Medulla oblongata (tissue), 1 donor: ENCODE measurements around the gene HAND2.

ENCODE experiments used
- DNase-seq: peaks from one replicate; pipeline ENCODE4 v3.0.0-alpha.2; 2015; ENCODE audit errors: extremely low spot score

The HAND2 gene

DNA sequence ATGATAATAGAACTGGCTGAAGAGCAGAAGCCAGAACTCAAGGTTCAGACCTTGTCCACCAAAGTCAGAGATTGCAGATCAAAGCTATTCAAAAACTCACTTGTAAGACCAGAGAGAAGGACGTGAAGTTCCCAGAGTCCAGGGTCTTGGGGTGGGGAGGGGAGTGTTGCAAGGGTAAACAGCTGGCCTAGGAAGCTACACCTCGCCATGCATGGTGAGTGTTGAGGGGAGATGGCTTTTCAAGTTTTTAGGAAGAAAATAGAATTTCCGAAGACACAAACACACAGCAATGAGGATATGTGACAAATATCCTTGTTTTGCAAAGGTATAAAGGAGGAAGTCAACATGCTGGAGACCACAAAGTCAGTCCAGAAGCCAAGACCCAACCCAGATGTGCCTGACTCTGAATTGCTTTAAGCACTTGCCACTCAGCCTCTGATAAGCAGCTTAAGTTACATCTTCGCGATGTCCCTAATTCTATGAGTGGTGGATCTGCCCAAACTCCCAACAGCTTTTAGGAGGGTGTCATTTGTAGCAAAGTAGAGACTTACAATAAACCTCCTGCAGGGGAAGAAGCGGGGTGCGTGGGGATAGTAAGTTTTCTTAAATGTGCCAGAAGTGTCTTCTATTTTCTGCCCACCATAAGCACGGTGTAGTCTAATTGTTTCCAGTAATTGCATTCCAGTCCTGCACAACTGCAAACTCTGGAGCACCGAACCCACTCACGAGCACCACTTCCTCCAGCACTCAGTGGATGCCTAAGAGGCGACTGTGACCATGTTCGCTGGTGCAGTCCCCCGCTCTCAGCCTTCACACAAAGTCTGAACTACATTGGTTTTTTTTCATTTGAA, 26.5 kb downstream of the HAND2 start:
- DNase-seq, result no peak

DNA sequence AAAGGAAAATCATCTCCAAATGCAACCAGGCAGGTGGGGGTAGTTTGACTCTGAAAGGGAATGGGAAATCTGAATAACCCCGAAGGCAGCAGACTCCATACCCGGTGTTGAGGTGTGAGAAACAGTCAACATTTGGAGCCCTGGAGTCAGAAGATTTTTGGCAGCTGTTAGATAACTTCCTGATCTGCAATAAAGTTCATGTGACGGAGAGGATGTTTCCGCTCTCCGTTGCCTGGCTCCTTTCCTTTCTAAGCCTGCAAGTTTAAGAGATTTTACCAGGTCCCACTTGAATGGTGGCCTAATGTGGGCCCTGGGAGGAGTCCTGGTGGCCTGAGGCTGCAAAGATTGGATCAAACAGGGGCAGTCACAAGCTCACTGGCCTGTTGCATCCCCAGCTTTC, 27.7 kb downstream of the HAND2 start:
- no peak for DNase-seq

DNA sequence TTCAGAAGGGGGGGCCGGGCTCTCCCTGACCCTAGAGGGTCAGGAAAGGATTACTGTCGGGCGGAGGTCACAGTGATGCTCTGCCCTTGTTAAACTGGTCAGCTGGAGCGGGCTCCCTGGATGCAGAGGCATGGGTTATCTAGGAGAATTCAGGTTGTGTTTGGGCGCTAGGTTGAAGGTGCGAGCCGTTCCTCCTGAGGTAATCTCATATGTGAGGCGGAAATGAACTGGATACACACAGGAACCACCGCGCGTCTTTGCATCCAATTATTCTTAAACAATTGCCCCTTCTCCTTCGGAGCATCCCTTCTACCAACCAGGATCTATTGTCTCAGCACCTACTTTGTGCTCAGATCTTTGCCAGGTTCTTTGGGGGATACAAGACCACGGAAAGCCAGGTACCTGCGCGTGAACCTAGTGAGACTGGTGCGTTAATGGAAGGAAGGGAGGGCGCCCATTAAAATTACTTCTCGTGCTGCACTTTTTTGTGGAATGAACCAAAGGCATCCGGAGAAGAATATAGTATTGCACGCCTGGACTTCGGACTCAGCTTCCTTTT, 28.4 kb downstream of the HAND2 start:
- no peak for DNase-seq

DNA sequence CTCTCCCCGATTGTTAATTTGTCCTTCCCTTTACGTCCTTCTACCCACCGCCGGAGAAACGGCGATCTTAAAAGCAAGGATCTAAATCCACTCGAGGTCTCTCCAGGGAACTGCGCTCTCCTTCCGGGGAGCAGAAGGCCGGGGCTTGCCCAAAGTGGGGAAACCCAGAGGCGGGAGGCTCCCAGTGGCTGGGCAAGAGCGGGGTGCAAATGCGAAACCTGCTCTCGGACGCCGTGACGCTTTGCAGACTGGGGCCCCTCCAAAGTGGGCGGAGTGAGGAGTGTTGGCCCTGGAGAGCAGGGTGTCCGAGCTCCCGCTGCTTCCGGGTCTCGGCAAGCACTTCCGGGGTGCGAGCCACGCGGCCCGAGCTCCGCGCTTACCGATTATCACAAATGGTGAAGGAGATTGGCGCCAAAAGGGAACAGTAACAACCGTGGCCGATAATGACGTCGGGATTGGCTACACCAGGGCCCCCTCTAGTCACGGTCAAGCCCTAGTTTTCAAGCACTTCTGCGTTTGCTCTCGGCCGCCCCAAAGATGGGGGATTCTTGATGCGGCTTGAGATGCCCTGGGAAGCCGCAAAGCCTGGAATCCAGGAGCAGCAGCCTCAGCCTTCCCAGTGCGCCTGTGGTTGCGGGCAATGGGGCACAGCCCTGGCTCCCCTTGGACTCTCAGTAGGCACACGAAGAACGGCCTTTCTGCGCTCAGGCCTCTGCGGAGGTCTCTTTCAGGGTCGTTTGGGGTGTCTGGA, 29.0 kb downstream of the HAND2 start:
- DNase-seq, result no peak

DNA sequence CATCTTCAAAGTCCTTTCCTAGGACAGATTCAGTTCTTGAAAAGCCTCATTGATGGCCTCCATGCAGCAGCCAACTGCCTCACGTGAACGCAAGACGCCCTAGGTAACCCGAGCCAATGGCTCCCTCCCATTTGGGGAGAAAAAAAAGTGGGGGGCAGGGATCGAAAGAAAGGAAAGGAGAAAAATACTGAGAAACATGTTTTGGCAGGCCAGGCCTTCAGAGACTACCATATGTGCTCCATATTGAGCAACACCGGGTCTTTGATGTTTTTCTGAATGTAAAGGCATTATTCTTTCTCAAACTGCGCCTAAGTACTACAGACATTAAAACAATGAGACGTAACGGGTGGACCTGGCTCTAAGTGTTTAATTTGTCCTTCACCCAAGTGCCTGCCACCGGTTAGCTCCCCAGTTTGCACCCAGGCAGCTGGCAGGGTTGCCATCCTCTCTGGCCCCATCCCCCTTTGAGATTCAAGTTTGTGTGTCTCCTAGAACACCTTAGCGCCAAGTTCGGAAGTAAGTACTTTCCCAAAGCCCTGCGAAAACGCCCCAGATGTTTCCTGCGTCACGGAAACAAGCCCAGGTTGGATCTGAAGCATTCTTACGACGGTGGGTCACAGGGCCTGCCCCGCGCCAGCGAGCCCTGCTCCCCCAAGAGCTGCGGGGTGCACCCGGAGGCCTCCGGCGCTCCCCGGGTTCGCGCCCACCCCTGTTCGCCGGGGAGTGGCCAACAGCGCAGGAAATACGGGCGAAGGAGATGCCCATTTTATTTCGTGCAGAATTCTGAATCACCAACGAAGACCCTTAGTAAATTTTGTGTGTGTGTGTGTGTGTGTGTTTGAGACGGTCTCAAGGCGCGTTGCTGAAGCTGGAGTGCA, 30.1 kb downstream of the HAND2 start:
- no peak for DNase-seq

DNA sequence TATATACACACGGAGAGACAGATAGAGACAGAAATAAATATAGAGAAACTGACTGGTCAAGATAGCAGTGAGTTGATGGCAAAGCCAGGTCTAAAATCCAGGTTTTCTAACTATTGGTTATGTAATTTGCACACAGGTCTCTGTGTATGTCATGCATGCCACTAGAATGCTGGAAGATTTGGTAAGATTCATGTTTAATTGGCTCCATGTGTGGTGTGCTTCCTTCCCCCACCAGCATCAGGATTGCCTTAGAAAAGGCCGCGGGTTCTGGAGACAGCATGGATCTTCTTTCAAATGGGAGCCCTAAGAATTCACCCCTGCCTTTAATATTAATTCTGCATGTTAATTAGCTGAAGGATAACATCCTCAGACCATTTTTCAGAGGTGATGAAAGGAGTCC, 31.3 kb downstream of the HAND2 start:
- no peak for DNase-seq

DNA sequence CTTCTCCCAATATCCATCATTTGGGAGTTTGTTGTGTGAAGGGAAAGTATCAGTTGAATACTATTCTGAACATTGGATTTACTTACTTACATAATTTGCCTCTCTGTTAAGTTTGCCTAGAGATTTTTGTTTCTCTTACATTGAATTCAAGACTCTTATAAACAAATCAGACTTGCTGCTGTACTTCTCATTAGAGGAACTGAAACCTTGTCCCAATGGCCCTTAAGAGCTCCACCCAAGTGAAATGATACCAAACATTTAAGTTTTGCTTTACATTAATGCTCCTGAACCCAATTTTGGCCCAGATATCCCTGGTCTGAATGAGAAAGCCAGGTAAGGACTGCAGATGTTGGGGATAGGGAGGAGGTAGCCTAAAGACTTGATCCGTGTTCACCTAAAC, 32.0 kb downstream of the HAND2 start:
- no peak for DNase-seq

DNA sequence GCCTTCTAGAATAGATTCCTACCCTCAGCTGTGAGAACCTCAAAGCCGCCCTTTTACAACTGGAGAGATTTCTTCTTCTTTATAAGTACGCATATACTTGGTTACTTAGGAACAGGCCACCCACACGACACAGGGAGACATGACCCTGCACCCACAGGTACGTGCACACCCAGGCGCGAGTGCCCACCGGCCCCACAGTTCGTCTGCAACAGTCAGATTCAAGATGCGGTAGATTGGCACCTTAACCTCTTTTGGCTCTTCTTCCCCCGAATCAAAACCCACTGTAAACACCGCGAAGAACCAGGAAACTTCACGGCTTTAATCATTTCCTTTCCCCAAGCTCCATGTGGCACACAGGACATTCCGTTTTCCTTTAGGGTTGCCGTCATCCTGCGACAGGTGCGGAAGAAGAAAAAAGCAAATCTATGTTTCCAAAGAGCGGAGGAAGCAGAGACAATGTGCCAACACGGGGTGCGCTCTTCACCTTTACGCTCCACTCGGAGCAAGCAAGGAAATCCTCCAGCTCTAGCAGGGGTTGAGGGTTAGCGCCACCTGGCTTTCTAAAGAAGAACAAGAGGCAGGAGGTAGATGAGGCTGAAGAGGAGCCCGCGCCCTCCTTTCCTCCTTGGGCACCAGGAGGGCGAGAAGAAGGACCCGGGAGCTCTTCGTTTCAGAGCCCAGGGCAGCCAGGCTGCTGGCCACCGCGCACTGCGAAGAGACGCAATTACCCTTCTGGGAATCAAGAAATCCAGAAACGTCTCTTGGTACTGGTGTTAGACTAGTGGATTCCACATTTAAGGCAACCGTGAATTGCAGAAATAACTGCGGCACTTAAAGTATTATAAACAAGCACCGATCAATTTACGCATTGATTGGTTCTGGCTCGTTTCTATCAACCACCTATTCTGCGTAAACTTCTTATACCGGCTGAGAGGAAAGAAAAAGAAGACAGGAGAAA, 35.7 kb downstream of the HAND2 start:
- DNase-seq, result peak; percentile 83

DNA sequence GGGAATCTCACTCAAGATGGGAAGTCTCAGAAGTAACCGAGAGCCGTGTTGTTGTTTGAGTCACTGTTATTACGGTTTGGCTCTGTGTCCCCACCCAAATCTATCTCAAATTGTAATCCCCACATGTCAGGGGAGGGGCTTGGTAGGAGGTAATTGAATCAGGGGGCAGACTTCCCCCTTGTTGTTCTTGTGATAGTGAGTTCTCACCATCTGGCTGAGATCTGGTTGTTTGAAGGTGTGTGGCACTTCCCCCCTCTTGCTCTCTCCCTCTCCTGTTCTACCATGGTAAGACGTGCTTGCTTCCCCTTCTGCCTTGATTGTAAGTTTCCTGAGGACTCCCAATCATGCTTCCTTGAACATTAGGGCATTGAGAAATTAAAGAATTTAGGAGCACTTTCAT, 37.0 kb downstream of the HAND2 start:
- DNase-seq, result no peak

DNA sequence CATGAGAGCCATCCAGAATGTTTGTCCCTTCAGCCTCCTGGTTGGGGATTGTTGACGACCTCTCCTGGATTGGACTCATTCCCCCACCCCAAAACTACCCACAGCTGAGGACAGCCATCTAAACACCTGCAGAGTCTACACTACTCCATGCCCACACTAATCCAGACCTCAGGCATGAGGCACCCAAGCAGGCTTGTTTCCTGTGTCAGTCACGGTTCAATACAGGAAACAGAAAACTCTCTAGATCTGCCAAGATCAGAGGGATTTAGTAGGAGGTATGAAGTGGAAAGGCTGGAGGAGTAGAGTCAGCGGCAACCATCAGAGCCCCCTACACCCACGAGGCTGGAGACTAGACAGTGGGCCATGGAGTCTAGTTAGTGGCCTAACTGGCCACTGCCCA, 37.7 kb downstream of the HAND2 start:
- DNase-seq, result no peak

DNA sequence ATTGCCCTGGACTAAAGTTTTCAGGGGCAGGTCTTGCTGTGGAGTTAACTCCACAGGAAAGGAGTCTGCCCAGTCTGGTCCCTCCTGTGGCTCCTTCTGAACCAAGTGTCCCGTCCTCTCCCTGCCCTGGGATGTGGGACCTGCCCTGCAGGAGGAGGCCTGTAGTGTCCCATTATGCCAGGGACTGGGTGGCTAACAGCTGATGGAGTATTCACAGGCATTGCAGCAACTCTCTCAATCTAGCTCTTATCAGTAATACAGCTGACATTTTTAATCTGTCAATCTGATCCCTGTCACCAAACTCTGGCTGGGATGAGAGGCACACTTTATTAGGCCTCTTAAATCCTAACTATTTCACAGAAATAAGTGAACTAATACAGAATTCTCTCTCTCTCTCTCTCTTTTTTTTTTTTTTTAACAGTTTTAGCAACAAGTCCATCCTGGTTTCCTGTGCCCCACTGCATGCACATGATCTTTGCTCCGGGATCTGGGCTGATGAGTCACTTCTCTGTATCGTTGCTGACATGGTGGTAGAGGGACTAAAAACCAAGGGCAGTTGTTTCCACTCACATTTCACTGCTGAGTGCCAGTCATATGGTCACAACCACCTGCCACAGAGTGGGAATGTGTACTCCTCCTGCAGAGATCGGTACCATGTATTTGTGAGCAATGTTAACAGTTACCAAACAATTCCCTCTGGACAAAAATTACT, 39.1 kb downstream of the HAND2 start:
- no peak for DNase-seq

DNA sequence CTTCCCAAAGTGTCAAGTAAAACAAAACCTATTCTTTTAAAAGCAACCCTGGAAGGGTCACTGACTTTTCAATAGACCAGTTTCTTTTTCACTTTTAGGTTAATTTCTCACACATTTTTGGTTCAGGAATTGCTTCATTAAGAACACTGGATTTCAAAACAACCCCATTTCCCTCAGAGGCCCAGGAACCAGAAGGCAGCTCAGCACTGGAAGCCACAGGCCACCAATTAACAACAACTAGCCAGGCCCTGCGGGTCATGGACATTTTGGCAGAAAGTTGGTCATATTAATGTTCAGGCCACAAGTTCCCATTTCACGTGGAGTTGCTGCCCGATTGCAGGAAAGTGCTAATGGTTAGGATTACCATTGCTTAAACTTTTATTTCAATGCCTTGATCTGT, 39.8 kb downstream of the HAND2 start:
- DNase-seq, result no peak

DNA sequence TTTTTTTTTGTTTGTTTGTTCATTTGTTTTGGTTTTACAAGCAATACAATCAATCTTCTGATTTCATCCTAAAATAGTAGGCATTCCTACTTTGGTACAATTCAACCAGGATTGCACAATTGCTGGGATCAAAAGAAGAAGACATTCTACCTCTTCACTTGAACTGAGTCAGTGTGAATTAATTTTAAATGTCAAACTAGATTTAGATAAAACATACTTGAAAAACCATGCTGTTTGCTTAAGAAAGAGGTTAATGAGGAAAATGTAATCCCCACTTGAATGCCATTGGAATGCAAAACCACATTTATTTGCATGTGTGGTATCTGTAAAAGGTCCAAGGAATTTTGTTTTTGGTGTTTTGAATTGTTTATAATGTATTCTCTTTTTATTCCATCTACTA, 40.5 kb downstream of the HAND2 start:
- no peak for DNase-seq

DNA sequence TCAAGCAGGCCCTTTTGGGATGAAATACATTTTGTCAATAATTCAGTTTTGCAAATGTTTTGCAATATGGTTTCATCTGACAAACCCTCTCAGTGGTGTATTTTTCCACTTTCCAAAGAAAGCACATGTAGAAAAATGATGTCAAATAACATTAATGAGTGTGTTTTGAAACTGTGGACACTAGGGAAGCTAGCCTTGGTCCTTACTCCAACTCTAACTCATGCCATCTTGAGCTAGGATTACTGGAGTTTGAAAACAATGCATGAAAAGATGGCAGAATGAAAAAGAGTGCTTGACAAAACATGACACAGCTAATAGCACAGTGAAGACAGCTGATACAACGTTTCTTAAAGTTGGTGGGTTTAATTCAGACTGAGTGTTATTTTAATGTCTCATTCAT, 41.4 kb downstream of the HAND2 start:
- no peak for DNase-seq

DNA sequence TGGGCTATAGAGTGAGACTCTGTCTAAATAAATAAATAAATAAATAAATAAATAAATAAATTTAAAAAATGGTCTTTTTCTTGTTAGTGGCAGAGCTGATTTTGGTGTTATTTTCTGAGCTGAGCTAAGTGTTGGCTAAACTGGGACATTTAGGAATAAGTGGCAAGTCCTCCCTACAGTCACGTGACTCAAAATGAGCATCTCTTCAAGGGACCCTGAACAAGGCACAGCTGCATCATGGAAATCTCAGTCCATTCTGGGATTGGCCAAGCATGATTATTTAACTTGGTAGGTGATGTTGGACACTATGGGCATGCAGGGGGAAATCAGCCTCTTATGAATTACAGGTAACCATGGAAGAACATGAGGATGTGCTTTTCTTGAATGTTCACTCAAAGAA, 42.0 kb downstream of the HAND2 start:
- DNase-seq, result no peak

DNA sequence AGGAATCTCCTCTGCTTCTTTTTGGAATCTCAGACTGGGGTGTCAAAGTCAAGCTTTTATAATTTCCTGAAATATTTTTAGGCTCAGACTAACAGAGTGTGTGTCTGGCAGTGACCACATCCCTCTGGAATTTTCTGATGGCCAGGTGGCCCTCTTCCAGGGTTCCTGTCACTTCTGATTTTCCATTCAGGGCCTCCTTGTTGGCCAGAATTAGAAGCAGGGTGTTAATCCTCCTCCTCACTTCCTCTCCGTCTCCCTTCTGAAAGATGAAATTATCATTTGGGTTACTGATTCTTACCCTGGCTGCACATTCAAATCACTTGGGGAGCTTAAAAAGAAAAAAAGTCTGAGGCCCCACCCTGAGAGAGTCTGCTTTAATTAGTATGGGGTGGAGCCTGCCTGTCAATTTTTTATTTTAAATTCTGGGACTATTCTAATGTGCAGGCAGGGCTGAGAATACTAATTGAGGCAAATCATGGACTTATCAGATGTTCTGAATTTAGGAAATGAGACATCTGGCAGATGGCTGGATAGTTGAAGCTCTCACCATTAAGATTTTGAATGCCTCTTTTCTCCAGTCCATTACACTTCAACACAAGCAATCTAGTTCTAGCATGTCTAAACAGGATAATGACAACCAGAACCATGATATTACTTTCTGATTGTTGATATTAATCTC, 43.2 kb downstream of the HAND2 start:
- no peak for DNase-seq

DNA sequence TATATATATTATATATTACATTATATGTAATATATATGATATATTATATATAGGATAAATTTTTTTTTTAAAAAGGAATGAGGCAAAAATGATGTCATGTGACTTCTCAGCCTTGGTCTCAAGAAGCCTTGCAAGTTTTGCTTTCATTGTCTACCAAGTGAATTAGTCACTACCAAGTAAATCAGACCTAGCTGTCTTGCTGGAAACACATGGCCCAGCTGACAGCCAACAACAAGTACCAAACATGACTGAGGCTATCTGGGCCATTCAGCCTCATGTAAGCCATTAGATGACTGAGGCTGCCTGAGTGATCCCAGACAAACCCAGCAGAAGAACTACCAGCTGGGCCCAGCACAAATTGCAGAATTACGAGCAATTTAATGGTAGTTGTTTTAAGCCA, 44.9 kb downstream of the HAND2 start:
- no peak for DNase-seq

DNA sequence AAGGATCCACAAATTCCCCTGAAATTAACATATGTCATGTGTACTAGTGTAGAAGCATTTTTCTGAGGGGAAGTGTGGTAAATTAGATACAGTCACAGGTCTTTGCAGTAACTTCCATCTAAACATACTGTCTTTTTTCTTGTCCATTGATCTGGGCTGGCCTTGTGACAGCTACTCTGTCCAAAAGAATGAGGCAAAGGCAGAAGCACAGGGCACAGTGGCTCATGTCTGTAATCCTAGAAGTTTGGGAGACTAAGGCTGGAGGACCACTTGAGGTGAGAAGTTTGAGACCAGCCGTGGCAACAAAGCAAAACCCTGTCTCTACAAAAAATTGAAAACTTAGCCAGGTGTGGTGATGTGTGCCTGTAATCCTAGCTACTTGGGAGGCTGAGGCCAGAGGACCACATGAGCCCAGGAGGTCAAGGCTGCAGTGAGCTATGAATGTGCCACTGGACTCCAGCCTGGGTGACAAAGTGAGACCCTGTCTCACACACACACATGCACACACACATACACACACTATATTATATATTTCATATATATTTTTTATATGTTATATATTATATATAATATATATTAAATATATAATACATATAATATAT, 47.6 kb downstream of the HAND2 start:
- DNase-seq, result no peak

DNA sequence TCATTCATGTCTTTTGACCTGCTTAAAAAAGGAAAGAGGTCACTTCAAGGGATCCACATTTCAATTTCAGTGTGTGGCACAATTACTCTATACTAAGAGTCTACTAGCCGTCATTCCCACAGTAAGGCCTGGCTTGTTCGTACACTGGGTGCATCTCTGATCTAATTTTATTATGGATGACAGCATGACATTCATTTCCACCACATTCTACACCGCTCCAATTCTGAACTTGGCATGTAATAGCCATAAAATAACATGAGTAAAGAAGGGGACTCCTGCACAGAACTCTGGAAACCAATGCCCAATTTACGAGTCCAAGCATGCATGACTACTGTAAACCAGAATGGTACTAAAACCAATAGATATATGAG, 51.1 kb downstream of the HAND2 start:
- no peak for DNase-seq
